Omental fat pad (tissue), 4 donors: ENCODE data around the gene KIF1C. TPM values are rescaled to one million over a fixed set of nuclear protein-coding genes. Genes with fewer than 3 reads are reported as not detected.

Experiments
- ATAC-seq: fragments of 150-250 bp; one replicate; pipeline ENCODE4 v1.9.1; 2016; ENCODE audit warnings: mild to moderate bottlenecking, moderate library complexity; ENCODE audit not compliant: low FRiP score
- DNase-seq: peaks from one replicate; pipeline ENCODE4 v3.0.0-alpha.2; 2019; ENCODE audit warnings: low spot score
- CTCF ChIP-seq, 3 donors: fragments of 450-650 bp; IDR thresholded peaks; one replicate each; pipeline ENCODE4 v1.5.1; 2016 to 2017; ENCODE audit warnings: antibody characterized with exemption in 3 of 3, mild to moderate bottlenecking in 3 of 3, moderate library complexity in 2 of 3
- total RNA-seq, 4 donors: library from RNA; depleted of rRNA; stranded (reverse); fragments of >200 nt; gene quantifications; one replicate each; pipeline ENCODE4 v1.1.0, GENCODE V29; 2016

Gene KIF1C
- total RNA-seq: 10 to 100 TPM; 64.5 to 92.5 (median 76.4) TPM

- no peak for TF ChIP-seq CTCF (IDR thresholded peaks at IDR 0.05)
- ATAC-seq (peak; percentile 95), DNase-seq (peak; percentile 59)
These were observed at the start of gene KIF1C, which contains the start of gene INCA1 for GRCh38 chr17:4997302-4998026. Gene KIF1C (plus strand): TSS chr17:4997950. CDS start chr17:5000247, 2,297 bp downstream. Gene INCA1 (minus strand): TSS chr17:4997522. CDS start chr17:4994437, 3,085 bp downstream.

DNA sequence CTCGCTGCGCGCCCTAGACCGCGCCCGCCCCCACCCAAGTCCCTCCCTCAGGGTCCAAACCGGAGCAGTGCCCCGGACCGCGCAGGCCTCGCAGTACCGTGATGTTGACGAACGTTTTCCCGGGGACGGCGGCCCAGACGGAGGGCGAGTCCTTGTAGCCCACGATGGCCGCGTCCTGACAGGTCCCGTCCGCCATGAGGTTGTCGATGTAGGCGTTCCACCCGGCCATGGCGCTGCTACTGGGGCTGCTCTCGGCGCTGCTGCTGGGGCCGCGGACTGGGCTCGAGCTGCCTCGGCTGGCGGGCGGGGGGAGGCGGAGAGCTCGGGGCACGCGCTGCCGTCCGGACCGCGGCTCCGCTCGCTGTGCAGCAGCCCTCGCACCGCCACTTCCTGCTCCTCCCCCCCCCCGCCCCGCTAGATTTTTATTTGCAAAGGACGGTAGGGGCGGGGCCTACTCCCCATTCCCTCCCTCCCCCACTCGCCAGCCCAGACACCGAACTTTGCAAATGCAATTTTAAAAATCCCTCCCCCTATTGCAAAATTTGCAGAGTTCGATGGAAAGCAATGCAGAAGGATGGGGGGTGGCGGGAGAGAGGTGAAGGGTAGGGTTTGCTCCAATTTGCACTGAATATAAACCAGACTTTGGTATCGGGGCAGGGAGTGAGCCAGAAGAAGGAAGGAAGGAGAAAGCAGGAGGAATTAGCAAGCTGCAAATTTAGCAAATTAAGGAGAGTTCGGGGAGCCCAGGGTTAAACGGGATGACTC is 49.4 kb upstream of the KIF1C start, which contains the start of gene PFN1:
TSS of gene PFN1 (minus strand) at position 365 of the 765 bp plus-strand sequence. CDS start at position 229, 136 bp downstream.
- no peak for TF ChIP-seq CTCF (IDR thresholded peaks at IDR 0.05)
- ATAC-seq (peak; percentile 30), DNase-seq (peak; percentile 76)

GRCh38 chr17:4948931-4949320 is 48.8 kb upstream of the KIF1C start:
- no peak for DNase-seq
- TF ChIP-seq CTCF (IDR thresholded peaks at IDR 0.05): no peak
- ATAC-seq: peak; percentile 65

DNA sequence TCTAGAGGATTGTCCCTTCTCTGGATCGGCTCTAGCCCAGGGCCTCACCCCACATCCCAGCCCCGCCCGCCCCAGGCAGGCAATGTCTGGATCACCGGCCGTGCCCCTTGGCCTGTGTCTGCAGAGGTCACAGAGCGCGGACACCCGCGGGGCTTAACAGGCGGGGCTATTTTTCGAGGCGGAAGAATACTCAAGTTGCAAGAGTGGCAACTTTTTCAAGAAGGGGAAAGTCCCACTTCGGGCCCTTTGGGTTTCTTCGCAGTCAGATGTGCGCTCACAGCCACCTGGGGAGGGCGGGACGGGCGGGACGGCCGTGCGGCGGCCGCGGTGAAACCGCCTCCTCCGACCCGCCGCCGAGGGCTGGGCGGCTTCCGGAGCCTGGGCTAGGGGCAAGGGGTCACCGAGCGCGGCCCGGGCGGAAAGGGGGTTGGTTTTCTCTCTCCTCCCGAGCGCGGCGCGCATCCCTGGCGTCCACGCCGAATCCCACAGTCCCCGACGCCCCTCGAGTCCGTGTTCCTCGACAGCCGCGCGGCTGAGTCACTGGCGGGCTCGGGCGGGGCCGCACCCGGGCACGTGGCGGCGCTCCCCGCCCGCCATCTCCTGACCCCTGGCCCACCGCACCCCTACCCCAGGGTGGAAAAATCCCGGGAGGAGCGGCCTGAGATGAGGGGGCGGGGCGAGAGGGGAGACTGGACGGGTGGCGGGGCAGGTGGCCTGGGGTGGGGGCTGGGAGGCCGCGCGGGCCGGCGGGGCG is 48.3 kb upstream of the KIF1C start:
- DNase-seq (no peak), ATAC-seq (peak; percentile 49)
- TF ChIP-seq CTCF (IDR thresholded peaks at IDR 0.05): no peak

DNA sequence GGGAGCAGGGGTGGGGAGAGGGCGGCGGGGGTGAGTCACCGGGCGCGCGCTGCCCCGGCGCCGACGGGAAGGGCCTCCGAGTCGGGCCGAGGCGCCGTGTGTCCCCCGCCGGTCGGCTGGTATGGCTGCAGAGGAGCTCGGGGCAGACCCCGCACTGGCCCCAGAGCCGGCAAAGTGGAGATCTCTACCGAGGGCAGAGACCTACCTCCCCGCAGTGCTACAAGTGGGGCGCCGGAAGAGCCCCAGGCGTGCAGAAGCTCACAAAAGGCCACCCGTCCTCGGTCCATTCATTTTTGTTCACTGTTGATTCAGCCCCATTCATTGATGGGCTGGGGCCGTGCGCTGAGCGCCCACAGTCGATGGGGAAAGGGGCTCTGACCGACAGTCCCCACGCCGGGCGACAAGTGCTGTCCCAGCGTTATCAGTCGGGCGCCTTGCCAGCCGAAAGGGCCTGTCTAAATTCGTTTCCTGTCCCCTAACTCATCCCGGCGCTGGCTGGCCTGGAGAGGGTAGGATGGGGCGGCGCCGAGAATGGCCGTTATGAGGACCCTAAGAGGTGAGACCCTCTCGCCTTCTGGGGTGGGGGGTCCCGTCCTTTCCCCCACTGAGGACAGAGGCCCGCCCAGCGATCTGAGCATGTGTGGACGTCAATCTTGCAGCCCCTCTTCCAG is 47.5 kb upstream of the KIF1C start:
- ATAC-seq: peak; percentile 61
- DNase-seq: no peak
- TF ChIP-seq CTCF (IDR thresholded peaks at IDR 0.05): no peak

DNA sequence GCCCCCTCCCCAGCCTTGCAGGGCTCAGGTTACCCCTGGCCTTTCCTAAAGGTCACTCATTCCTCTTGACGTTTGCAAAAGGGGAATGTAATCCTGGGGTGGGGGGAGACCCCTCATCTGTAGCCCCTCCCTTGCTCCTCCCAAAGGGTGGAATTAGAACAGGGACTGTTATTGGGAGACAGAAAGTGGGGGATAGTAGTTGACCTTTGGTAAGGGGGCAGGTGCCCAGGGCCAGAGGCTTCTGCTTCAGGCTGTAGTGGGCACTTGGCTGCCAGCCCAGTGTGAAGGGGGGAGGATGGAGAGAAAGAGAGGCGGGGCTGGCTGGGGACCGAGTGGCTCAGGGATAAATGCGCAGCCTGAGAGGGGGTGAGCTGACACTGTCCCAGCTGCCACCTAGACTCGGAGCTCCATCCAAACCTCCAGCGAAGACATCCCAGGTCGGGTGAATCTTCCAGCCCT is 47.0 kb upstream of the KIF1C start, which contains the start of gene ENO3:
TSS of gene ENO3 (plus strand) at position 374 of the 459 bp plus-strand sequence. CDS start 711 bp downstream, outside the sequence.
- ATAC-seq (no peak), DNase-seq (no peak)

More for the DNA sequence above, 47.0 kb upstream of the KIF1C start, which contains the start of gene ENO3:
- no peak for TF ChIP-seq CTCF (IDR thresholded peaks at IDR 0.05)
